ENCODE data around the gene IL34.
"Not testable (repeated sequence)": the region's sequence is repeated elsewhere in the genome, so short reads cannot be mapped to it uniquely, and the experiment has no call there.

IL34 gene

DNA sequence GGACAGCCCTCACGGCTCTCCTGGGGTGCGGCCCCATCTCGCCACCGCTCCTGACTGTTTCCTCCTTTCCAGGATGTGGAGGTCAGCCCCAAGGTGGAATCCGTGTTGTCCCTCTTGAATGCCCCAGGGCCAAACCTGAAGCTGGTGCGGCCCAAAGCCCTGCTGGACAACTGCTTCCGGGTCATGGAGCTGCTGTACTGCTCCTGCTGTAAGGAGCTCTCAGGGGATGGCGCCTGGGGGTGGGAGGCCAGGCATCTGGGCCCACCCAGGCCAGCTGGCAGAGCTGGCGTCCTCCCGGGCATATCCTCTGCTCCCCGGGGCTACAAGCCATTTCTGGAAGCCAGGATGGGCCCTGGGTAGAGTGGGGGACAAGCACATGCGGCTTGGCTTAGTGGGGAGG is 13.2 kb downstream of the IL34 start:
- ATAC-seq = no peak

DNA sequence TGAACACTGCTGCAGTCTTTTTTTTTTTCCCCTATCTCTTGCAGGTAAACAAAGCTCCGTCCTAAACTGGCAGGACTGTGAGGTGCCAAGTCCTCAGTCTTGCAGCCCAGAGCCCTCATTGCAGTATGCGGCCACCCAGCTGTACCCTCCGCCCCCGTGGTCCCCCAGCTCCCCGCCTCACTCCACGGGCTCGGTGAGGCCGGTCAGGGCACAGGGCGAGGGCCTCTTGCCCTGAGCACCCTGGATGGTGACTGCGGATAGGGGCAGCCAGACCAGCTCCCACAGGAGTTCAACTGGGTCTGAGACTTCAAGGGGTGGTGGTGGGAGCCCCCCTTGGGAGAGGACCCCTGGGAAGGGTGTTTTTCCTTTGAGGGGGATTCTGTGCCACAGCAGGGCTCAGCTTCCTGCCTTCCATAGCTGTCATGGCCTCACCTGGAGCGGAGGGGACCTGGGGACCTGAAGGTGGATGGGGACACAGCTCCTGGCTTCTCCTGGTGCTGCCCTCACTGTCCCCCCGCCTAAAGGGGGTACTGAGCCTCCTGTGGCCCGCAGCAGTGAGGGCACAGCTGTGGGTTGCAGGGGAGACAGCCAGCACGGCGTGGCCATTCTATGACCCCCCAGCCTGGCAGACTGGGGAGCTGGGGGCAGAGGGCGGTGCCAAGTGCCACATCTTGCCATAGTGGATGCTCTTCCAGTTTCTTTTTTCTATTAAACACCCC is 13.8 kb downstream of the IL34 start:
- no peak for ATAC-seq

DNA sequence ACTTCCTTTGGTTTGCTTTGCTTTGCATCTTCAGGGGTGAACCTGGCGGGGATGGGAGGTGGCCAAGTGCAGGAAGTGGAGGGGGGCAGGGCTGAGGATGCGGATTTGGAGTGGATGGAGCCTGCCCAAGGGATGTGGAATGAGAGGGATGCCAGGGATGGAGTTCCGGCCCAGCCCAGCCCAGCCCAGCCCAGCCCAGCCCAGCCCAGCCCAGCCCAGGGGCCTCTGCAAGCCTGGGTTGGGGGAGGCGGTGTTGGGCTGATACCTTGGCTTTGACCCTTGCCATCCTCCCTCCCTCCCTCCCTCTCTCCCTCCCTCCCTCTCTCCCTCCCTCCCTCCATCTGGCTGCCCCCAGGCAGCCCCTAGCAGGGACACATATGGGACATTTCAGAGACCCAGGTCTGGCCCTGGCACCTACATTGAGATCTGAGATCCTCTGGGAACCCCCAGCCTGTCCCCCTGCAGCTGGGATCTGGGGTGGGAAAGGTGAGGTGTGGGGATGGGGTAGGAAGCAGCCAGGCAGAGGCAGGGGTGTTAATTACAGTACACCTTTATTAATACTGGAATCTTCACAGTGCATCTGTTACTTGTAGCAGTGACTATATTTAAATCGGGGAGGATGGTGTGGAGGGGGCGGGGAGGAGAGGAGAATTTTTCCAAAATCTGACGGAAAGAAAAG is 14.5 kb downstream of the IL34 start:
- no peak for ATAC-seq

DNA sequence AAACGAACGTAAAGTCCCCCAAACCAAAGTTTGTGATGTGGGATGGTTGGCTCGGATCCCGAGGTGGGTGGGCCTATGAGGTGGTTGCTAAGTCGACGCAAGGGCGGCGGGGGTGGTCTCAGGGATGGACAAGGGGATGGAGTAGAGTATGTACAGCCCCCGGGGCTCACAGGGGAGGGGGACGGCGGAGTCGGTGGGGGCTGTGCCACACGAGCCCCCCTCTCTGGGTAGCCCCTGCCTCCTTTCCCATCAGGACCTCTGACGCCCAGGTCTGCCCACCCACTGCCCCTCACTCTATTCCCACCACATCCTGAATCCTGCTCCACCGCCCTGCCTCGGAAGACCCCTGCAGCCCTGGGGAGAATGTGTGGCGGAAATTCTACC is 15.2 kb downstream of the IL34 start:
- ATAC-seq = no peak

DNA sequence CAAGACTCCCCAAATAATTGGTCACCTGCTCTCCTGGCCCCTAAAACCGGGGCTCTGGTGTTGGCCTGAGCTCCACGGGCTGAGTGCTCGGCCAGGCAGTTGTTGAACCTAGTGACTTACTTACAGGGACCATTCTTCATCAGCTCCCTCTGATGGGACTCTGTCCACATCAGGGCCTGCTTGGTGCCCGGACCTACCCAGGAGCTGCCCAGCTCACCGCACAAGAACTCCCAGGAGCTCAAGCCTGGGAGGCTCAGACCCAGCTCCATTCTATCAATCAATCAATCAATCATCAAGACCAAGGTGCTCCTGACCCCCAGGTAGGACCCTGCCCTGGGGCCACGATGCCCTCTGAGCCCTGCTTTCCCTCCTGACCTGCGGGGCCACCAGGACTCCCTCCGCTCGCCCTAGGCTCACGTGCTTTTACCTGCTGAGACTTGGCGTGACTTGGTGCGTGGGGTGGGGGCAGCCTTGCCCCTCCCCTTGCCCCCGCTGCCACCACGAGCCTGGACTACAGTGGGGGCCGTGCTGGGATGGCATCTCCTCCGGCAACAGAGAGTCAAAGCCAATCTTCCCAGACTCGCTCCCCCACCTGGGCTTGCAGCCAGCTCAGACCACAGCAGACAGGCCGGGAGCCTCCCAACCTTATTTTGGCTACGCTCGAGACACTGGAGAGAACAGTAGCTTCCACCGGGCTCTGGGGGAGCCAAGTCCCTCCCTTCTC is 15.7 kb downstream of the IL34 start:
- ATAC-seq = no peak

DNA sequence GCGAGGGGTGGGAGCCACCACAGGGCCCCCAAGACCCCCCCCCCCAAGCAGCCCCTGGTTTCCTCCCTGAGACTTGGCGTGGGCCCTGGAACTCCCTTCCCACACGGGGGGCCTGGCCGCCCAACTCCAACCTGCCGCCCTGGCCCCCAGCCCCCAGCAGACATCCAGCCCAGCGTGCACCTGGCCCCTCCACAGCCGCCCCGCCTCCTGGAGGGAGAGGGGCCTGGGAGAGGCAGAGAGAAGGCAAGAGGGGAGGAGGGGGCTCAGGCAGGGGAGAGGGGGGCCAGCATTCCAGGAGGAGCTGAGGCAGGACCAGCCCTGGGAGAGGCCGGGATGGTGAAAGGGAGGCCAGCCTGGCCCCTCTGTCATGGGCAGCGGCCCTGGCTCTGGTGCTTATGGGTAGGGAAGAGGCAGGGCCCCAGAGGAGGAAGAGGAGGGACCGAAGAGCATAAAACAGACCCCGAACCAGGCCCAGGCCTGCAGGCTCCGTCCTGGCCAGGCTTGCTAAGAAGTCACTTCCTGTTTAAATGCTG is 16.7 kb downstream of the IL34 start:
- no peak for ATAC-seq

DNA sequence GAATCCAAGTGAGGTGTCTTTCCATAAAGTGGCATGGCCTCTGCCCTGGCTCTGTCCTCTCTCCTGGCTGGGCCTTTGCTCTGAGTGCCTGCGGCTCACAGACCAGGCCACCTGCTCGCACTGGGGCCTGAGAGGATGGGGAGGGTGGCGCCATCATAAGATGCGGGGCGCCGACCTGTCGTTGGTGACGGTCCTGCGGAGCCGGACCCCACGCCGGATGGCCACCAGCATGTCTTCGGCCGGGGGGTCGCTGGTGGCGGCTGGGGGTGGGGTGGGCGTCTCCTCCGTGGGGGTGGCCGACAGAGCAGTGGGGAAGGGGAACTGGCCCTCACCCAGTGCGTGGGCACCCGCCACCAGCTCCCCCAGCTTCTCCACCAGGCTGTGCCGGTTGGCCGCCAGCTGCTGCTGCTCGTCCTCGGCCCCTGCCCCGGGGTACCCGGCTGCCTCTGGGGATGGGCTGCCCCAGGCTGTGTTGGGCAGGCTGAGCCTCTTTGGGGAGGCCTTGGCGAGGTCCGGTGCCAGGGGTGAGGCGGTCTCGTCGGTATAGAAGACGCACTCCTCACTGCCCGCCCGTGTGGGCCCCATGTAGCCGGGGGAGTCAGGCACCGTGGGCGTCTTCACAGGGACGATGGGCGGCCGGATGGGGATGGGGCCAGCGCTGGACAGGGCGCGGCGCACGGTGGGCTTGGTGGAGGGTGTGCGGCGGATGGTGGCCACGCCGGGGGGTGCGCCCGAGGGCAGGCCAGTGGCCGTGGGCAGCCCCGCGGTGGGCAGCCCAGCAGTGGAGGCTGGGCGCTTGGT is 17.4 kb downstream of the IL34 start:
- ATAC-seq = no peak

DNA sequence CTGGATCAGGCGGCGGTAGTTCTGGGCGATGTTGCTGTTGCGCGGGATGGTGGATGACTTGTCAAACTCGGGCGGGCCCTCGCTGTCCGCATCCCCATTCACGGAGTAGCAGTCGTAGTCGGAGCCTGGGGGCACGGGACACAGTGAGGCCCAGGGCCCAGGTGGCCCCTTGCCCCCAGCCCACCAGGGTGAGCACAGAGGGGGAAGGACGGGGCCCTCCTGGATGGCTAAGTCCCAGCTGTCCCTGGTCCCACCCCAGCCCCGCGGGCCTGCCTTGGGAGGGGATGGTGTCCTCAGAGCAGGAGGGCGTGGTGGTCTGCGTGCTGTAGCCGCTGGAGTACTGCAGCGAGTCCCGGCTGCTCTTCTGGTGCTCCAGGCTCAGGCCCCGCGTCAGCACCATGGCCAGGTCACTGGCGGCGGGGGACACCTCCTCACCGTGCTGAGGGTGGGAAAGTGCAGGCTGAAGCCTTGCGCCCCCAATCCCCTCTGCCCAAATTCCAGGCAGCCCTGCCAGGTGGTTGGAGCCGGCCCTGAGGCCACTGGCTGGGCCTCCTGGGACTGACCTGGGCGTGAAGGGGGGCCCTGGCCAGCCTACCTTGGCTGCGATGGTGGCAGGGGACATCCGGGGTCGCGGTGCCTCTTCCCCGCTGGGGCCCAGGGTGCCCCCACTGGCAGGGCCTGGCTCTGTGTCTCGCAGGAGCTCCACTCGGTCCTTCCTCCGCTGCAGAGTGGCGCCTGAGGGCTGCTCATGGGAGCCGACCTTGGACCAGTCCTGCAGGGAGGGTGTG is 18.2 kb downstream of the IL34 start:
- no peak for ATAC-seq

DNA sequence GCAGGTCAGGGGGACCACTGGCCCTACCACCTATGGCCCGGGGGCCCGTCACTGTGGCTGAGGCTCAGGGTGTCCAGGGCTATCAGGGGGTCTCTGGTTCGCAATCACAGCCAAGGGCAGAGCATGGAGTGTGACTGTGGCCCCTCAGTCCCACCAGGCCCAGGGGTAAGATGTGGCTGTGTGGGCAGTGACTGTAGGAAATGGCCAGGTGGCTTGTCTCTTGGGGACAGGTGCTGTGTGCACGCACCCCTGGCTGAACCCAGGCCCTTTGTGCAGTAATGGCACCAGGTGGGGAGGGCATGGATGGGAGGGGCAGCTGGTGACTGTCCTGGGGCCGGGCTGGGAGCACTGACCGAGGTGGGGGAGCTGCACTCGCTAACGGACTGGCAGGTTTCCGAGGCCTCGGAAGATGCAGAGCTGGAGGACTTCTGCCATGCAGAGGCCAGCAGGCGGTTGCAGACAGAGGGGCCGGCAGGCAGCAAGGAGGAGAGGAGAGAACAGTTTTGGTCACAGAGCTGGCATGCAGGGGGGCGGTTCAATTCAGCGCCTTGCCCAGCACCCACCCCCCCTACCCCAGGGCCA is 18.8 kb downstream of the IL34 start:
- ATAC-seq = no peak

DNA sequence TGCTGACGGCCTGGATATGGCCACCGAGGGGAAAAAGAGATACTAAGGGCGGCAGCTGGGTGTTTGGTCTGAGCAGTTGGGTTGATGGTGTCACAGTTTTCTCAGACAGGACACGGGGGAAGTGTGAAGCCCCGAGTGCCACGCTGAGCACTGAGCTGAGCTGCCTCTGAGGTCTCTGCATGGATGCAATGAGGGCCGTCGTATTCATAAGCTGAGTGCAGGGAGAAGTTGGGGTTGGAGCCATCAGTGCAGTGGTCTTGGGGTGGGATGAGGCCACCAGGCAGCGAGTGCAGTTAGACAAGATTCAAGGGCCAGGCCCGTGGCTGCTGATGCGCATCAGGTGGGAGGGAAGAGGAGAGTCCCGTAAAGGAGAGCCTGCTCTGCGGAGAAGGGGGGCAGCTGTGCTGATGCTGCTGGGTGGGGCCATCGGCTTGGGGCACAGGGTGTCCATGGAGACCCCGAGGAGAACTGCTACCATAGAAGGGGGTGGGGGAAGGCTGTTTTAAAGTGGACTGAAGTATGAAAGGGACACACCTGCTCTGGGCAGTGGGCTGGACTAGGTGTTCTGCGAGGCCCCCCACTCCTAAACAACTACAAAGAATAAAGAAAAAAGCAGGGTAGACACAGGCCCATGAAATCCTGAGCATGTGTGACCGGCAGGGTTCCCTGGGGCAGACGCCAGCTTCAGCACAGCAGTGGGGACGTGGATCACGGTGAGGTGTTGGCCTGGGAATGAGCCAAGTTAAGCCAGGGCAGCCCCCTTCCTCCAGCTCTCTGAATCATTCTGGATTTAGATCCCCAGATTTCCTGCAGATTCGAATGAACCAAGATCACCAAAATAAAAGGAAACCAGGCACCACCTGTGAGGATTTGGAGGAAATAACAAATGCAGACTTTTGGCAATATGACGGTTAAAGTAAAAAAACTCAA is 19.7 kb downstream of the IL34 start:
- no peak for ATAC-seq

DNA sequence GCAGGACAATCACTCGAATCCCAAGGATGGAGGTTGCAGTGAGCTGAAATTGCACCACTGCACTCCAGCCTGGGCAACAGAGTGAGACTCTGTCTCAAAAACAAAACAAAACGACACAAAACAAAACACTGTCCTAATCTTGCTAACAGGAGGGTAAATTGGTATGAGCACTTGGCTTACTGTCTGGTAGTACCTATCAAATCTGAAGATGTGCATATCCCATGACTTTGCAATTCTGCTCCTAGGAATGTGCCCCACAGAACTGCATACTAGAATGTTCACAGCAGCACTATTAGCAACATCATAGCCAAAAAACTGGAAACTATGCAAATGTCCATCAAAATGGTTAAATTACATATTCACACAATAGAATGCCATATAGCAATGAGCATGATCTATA is 23.8 kb downstream of the IL34 start:
- ATAC-seq = no peak

DNA sequence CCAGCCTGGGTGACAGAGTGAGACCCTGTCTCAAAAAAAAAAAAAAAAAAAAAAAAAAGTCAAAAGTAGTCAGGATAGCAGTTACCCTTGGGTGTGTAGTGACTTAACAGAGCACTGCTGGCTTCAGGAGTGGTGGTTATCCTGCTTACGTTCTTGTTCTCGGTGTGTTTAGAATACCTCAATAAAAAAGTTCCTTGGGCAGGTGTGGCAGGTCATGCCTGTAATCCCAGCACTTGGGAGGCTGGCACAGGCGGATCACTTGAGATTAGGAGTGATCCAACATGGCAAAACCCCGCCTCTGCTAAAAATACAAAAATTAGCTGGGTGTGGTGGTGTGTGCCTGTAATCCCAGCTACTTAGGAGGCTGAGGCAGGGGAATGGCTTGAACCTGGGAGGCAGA is 24.6 kb downstream of the IL34 start:
- ATAC-seq = not testable (repeated sequence)

DNA sequence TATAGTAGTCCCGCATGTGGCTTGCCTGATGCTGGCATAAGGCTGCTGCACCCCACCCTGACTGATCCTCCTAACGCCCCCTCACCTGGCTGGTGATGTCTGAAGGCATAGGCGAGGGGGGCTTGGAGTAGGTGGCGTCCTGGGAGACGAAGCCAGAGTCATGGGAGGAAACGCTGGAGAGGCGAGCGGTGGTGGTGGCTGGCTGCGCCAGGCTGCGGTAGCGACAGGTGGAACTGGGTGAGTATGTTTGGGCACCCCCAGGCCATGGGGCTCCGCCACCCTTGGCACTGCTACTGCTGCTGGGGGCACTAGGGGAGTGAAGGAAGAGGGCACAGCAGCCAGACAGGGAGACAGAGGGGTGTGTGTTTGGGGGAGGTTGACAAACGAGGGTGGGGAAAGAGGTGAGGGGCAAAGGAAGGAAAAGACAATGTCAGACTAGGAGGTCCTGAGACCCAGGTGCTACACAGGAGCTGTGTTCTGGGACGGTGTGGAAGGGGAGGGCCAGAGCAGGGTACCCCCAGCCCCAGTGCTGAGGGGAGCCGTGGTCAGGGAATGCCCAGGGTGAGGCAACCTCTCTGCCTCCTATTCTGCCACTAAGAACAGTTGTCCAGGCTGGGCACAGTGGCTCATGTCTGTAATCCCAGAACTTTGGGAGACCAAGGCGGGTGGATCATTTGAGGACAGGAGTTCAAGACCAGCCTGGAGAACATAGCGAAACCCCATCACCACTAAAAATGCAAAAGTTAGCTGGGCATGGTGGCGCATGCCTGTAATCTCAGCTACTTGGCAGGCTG is 28.1 kb downstream of the IL34 start:
- ATAC-seq = no peak

DNA sequence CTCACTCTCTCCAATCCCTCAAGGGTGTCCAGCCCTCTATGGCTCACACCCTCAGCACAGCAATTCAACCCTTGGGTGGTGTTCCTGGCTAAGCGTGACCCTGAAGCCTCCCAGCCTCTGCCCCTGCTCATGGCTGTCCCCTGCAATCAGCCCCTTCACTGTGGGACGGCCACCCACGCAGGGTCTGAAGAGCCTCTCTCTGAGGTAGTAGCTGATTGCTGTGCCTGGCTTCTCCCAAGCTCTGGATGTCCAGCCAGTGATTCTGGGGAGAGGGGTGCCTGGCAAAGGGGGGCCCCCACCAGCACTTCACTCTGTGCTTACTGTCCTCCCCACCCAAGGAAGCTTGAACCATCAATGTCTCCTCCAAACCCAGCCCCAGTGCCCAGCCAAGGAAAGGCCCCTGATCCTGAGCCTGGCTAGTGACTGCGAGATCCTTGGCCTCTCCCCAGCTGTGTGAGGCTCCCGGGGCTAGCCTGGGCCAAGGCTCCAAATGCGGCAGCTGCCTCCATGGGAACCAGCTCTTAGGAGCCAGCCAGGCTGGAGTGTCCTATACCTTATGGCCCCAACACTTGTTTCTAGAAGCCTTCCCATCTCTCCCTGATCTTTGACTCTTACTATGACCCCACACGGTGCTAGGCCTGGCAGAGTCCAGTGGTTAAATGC is 29.6 kb downstream of the IL34 start:
- no peak for ATAC-seq

DNA sequence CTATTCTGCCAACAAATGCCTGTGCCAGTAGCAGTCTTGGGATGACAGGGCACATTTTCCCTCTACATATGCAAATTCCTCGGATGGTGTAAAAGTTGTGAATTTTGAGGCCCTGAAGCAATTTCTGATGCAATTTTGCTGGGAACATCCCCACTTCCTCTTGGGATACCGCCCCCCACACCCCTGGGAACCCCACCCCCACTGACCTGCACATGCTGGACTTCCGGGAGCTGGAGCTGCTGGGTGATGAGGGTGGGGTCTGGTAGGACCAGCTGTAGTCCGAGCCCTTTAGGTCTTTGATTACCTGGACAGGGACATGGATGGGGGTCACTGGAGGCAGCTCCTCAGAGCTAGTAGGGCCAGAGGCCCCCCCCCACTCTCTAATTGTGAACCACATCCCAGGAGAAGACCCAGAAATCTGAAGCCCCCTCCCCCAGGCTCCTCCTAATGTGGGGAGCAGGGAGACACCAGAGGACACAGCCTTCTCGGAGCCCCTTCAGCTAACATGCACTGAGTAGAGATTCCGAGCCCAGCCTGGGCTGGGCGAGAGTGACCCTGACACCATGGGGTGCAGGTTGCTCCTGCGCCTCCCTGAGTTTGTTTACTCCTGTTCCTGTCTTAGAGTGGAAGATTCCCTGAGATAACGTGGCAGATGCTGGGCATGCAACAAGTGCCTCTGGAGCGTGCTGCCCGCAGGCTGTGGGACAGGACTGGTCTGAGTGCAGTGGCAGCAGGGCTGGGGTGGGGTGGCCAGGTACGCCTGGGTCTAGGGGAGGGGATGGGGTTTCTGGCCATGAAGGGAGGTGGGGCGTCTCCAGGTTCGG is 30.5 kb downstream of the IL34 start:
- ATAC-seq = no peak

DNA sequence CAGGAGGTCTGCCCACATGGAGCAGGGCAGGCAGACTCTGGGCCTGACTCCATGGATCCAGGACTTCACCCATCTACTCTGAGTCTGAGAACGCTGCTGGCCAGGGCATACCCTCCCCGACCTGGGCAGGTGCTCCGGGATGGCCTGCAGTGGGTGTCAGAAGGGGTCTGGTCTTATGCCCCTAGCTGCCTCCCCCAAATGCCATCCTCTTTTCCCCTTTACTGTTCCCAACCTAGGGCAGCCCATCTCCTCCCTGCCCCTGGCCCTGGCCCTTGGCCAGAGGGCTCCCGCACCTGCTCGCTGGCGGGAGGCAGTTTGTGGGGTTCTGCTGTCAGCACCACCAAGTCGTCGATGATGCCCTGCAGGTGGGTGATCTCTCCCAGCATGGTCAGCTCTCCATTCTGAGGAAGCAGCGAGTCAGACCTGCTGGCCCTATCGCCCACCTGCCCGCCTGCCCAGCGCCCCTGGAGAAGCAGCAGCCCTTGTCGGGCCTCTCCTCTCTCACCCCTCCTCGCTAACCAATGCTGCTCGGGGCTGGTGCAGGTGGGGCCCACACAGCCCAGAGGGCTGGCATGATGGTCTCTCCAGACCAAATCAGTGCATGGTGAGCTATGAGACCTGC is 31.3 kb downstream of the IL34 start:
- ATAC-seq = no peak

DNA sequence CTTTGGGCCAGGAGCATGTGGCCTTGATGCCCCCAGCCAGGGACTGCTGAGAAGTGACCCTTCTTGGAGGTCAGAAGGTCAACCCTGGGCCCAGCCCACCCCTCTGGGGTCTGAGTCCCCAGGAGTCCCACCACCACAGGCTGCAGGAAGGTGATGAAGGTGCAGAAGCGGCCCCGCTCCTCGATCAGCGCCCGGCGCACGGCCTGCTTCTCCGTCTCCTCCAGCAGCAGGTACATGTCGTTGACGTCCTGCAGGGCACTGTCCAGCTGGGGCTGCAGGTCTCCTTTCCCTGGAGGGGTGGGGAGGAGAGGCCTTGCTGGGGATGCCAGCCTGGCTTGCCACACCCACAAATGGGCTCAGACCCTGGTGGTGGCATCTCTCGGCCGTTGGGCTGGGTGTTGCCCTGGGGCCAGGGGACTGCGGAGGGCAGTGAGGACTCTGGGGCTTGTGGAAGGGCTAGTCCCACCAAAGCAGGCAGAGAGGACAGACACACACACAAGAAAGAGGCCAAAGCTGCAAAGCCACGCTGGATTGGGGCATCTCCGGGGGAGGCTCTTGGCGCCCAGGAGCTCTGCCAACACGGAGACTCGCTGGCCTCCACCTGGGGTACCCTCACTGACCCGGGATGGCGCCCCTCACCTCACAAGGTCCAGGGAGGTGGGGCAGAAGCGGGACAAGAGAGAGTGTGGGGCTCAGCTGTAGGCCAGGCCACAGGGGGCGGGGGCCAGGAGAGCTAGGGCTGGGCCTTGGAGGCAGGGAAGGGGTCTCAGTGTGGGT is 31.9 kb downstream of the IL34 start:
- no peak for ATAC-seq
